ENCODE results near the gene POU3F3.

POU3F3 gene

DNA sequence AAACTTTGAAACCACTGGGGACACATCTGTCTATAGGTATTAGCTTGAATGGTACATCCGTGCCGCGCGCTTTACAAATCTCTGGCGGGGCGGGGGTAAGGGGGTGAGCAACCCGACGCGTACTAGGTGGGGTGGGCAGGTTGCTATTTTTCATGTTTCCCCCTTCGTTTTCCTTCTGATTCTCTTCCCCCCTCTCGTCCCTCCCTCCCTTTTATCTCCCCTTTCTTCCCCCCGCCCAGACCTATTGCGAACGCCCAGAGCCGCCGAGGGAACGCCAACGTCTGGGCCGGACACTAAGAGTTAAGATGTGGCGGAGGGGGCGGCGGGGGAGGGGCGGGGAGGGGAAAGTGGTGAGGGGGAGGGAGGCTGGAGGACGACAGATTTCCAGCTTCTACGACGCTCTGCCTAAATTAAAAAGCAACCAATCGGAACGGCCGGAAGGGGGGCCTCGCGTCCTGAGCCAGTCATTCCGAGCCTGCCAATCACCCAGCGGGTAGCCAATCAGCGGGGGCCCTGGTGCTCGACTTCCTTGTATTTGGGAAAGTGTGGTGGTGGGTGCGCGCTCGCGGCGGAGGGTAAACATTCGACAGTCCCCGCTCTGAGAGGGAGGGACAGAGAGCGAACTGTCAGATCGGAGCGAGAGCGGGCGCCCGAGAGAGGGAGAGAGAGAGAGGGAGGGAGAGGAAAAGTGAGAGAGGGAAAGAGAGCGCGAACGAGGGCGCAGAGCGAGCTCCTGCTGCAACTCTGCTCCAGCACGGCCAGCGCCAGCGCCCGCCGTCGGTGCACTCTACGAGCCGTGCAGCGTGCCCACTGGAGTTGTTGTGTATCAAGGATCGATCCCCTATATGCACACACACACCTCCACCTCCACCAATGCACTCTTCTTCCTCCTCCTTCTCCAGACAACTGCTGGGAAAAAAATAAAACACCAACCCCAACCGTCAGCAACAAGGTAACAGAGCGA, at the start of gene POU3F3:
Gene POU3F3 (plus strand): TSS at position 582 of the 964 bp plus-strand sequence. CDS start 1,396 bp downstream, outside the sequence.
- no peak for DNase-seq

DNA sequence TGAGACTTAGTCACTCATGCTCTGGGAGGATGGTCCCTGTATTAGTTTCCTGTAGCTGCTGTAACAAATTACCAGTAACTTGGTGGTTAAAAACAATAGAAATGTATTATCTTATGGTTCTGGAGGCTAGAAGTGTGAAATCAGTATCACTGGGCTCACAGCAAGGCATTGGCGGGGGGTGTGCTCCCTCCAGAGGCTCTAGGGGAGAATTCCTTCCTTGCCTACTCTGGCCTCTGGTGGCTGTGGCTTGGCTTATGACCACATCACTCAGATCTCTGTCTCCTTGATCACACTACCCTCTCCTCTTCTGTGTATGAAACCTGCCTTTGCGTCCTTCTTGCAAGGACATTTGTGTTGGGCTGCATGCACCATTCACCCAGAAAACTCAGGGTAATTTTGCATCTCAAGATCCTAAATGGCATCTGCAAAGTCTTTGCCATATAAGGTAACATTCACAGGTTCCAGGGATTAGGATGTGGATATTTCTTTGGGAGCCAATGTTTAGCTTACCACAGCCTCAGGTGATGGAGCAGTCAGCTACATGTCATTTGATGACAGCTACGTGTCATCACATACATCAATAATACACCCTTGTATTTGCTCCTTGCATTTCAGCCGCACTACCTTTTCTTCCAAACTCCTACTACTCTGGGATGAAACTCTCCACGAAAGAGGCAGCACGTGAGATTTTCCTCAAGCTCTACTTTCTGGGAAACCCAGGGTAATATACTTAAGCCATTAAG, 49.6 kb upstream of the POU3F3 start:
- DNase-seq = no peak

DNA sequence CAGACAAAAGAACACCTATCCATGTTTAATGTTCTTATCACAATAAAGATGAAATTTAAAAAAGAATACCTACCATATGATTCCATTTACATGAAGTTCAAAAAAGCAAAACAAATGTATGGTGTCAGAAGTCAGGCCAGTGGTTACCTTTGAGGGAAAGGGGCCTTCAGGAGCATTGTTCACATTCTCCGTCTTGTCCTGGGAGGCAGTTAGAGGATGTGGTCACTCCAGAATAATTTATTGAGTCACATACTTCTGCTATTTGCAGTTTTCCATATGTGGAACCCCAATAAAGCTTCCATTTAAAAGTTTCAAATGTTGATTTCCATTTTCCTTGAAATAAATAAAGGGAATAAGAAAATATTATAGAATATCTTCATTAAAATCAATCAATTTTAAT, 41.6 kb upstream of the POU3F3 start:
- DNase-seq = no peak

DNA sequence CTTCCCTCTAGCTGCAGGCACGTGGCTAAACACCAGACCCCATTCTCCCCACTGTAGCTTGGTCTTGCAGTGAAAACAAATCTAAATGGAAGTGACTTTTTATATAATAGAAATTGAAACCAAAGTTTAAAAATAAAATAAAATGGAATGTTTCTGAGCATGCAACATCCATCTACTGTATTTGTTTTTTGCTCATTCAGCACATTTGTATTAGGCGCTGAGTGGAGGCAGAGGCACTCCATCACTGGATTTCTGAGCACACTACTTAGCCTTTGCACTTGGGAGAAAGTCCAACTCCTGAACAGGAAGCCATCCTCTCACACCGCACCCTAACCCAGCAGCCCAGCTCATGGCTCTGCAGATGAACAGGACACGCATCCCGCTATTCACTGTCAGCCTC, 37.8 kb upstream of the POU3F3 start:
- DNase-seq = no peak

DNA sequence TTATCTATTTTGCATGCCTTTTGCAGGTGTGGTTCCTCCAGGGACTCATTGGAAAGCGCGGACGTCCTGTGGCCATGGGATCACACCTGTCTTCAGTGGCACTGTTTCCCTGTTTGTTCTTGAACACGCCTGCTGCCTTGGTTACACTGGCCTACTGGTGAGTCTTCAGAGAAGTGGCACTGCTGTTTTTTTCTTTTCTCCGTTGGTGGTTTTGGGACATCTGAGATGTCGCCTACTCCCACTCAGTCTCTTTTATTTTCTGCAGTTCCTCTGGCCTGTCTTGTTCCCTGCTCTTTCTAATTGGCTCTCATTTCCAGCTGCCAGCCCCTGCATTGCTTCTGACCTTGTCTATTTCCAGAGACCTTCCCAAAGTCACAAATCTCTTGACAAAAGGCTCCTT, 35.7 kb upstream of the POU3F3 start:
- no peak for DNase-seq

DNA sequence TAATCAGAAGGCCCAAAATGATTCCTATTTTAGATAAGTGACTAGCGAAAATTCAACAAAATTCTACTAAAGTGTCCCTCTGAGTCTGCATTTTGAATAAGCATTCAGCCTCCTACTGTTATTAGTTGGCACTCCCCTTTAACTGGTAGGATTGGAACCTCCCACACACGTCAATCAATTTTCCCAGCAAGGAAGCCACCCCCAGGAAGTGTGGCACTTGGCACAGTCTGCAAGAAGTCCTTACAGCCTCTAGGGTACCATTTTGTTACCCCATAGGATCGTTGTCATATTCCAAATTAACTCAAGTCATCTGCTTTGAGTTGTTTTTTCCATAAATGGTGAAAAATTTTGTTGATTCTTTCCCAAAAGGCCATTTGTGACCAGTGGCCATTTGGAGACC, 33.8 kb upstream of the POU3F3 start:
- DNase-seq = no peak

DNA sequence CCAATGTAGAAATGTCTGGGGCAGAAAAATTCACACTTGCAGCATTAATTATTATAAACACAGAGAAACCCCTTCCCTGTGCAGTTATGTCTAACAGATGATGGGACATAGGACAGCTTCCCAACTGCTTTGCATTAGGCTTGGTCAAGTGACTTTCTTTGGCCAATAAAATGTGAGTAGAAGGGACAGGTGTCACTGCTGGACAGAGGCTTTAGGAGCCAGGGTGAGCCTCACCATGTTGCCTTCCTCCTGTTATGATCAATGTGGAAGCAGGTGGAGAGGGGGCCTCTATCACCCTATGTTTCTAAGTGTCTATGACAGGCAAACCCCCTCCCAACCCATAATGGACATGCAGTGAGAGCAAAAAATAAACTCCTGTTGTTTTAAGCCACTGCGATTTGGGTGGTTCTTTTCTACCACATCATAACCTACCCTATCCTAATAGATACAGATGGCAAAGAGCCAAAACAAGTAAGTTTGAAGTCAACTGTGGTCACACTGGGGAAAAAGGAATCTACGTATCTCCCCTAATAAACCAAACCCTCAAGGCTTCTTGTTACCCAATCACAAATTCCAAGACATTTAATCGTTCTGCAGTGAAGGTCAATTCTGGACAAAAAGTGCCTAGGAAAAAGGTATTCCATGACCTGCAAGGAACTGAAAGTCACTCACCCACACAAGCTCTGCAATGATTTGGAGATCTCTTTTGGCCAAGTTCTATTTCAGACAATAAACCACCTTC, 28.6 kb upstream of the POU3F3 start:
- DNase-seq = no peak

DNA sequence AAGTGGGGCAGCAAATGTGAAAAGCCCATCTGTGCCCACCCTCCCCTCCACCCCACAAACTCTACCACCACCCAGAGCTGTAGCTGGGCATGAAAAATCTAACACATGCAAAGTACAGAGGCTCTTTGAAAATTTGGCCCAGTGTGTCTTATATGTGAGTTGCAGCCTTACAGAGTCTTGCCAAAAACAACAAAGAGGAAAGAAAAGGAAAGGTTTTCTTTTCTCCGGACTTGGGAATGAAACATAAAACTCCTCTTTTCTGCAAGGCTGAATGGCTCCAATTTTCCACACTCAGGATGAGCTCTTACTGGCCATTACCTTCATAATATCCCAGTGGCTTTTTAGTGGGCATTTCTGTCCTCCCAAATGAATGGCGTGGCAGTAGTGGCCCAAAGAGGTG, 27.9 kb upstream of the POU3F3 start:
- no peak for DNase-seq

DNA sequence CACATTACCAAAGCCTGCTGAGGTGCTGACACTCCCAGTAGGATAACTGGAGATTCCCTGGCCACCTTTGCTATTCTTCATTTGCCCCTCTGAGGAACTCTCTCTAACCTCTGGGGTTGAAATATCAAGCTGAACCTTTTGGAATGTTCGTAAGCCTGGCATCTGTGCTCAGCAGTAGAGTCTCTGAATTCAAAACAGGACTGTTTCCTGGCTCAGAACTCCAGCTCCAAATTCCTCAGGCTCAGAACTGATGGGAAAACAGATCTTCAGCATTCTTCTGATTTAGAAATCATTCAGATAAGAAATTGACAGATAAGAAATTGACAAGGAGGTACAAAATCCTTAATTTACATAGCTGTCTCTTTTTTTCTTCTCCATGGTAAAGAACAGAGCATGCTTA, 22.2 kb upstream of the POU3F3 start:
- no peak for DNase-seq

DNA sequence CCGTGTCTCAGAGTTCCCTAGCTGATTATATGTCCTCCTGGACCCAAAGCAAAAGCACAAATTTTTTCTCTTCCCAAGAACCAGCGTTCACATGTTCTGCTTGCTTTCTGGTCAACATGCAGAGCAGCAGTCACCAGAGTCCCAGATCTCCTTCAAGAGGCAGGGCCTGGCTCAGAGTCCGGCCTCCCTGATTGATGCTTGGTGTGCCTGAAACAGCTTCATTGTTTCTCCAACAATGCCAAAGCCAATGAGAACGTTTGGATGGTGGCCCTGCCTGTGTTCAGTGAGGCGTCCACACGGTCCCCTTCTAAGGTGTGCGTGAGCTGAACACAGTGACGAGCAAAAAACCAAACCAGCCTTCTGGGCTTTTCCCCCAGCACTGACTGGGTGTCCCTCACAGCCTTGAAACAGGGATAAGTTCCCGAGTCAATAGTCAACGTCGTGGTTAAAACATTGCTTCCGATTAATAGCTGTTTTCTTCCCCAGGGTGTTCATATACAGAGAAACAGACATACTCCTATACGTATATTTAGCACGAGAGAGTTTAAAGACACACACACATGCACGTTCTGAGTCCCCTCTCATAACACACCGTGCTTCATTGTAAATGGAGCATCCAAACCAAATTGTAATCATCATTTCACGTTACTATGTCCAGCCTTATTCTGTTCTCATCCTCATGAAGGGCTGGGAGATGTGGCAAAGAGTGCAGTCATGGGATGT, 19.3 kb upstream of the POU3F3 start:
- no peak for DNase-seq

DNA sequence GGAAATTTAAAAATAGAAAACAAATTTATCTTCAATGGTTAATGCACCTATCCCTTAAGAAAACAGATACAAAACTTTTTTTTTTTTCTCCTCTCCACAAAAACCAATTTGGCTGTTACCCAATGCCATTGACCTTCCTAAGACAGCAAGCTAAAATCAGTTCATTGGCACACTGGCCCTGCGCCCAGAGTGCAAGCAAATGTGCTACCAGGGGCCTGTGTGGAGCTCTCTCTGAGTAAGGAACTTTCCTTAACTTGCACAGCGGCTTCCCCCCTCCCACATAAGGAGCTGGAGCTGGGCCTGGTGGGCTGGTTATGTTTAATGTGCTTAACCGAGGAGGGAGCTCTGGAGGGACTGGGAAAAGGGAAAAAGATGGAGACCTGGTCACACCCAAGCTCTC, 17.6 kb upstream of the POU3F3 start:
- no peak for DNase-seq

DNA sequence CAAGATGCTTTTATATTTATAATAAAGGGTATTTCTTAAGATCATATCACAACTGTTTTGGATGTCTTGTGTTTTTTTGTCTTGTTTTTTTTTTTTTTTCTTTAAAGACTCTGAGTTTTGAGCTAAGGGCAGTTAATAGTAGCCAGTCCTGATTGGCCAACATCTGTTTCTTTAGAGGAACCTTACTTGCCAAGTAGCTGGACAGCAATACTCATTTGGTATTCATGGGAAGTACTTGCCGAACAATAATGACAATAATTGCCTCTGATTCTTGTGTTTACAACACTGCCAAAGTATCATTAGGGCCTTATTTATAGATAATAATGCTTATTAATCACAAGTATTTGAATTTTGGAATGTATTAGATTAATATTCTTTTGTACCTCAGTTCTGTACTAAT, 17.1 kb upstream of the POU3F3 start:
- no peak for DNase-seq

DNA sequence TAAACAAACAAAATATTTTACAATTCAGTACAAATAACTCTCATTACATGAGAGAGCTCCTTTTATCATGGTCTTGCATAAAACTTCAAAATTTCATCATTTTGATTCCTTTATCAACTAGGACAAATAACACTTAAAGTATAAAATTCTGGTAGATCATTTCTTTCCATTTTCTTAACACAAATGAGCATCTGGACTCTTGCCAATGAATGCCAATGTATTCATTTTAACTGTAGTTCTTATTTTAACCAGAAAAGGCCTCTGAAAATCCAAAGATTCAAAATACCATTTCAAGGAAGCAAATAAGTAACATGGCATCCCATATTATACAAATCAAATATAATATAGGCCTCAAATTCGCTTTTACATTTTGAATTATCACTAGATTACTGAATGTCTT, 13.8 kb upstream of the POU3F3 start:
- DNase-seq = no peak

DNA sequence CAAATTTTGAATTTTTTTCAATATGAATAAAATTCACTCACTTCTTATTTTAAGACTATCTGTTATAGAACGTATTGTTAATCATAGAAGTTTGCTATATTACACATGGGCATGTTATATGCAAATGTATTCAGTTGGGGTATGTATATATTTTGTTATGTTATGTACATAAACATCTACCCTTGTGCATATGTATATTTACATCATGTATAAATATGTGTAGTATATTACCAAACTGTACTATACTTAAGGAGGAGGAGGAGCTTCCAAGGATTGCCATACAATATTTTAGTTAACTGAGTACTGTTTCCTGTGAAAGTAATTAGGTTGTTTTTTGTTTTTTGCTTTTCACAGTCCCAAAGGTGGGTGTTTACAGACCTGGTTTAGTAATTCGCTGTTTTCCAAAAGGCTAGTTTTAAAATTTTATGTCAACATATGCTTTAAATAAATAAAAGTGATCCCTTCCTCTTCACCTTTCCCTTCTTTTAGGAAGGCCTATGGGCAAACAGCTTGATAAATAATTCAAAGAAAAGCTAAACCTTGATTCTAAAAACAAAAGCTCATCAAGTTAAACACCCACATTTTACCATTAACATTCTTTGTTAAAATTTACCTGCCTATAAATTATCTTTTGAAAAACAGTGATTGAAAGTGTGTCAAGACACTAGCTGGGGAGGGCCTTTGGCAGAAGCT, 12.9 kb upstream of the POU3F3 start:
- DNase-seq = no peak

DNA sequence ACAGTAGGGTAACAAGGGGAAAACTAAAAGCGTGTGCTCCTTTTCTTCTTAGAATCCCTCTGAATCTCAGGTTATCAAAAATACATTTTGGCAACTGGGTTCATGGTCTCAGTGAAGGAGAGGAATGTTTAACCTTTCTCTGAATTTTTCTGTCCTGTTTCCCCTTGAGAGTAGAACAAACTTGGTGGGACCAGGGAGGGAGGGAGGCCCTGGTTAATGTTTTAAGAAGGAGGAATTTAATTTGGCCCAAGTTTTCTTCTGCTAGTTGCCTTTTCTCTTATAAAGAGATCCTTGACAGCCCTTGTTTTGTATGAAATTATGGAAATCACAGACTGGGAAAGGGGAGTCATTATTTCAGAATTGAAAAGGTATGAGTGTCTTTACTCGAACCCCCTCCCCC, 12.2 kb upstream of the POU3F3 start:
- no peak for DNase-seq

DNA sequence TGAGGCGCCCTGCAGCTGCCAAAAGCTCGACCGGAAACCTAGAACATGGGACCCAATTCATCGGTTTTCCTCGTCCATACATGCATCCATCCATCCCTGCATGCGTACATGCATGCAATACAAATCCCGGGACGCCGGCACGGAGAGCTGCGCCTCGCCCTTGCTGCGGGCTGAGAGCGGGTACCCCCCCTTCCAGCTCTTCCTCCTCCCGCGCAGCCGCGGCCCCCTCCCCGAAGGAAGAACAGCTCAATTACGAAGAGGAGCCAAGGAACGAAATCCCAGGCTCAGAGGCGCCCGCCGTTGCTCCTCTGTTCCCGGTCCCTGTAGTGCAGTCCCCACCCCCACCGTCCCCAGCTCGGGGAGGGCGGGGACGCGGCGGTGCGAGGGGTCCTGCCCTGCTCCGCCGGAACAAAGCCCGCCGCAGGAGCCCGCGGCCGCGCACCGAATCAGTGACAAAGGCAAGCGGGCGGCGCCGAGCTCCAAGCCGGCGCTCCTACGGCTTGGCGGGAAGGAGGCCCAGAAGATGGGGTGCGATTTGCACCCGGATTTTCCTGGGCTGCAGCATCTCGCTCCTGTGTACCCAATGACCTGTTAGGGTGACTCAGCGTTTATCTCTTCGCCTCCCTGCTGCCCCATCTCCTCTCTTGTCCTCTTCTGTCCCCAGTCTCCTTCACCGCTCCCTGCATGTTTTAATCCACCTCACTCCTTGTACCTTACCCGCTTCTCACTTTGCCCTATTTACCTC, 8.9 kb upstream of the POU3F3 start:
- no peak for DNase-seq

DNA sequence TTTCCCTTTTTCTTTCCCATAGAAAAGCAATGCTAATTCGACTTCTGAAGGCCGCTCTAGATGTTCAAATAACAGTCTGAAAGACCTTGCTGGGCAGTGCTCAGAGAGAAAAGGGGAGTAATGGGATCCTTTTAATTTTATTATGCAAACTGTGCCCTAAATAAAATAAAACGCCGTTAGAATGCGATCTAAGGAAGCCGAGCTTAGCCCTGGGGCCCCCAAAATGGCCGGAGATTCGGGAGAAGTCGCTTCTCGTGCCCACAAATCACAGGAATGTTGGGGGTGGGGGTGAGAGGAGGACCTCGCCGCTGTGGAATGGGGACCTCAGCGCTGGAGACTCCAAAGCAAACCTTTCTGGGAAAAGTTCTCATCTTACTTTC, 8.4 kb upstream of the POU3F3 start:
- DNase-seq = no peak

DNA sequence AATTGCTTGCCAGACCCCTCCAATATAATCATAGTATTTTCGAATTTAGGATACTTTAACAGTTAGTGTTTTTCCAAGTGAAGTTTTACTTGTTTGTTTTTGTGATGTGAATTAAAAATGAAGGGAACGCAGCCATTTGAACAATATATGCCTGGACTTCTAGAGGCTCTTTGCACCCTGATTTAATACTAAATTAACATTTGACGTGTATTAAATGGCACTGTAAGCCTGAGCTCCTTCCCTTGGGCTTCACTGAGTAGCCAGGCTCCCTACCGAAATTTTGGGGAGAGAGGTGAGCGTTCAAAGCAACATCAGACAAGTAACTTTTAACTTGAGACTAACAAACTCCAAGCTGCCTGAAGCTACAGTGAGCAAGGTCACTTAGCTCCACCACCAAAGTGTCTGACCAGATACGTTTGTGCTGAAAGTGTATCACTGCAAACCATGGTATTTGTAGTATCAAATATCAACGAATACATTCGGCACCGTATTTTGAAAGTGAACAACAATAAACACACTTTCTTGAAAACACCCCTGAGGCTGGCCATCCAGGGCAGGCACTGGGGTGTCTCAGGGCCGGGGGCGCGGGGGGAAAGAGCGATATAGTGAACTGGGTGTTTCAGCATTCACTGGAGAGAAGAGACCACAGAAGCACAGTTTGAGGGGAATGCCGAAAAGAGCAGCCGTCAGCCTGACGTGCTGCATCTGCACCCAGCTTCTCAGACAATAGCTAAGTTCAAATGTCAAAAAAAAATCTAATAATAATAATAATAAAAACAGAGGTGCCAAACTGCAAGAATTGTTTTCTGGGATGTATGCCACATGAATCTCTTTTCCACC, 7.7 kb upstream of the POU3F3 start:
- DNase-seq = no peak

DNA sequence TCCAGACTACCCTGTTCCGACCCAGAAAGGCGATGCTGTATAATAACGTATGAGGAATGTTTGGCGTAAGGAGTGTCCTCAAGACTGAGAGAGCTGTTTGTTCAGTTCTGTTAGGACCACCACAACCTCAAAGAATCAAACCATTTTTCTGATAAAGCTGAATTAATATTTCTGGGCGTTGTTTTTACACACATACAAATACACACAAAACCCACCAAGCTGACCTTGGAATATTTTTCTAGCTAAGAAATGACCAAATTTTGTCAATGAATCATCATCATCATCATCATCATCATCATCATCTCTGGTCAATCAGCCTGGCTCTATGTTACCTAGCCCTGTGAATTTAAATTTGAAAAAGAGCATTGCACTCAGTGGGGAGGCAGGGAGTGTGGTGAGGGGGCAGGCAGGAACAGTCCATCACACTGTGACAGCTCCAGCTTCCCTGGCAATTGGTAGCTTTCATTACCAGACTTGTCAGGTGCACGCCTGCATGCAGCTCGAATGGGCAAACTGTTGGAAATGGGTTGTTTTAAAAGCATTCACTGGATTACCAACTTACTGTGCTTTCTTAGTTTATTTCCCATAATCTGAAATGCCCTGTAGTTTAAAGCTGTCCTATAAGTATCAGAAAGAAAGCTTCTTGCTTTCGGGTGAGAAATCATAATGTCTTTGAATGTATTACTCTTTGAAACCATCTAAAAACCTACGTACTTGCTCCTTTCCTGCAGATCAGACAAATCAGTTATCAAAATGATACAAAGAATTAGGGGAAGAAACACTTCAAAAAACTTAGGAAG, 6.9 kb upstream of the POU3F3 start:
- DNase-seq = no peak
